Vagina (tissue), 2 donors: ENCODE data around the gene PCGF1. TPM values are rescaled to one million over a fixed set of nuclear protein-coding genes. Genes with fewer than 3 reads are reported as not detected.
A peak's percentile ranks its signal among the peaks of the same experiment; 100 is the strongest.

ENCODE experiments used
- DNase-seq, 2 donors: peaks; one replicate each; pipeline ENCODE4 v3.0.0-alpha.2; 2017; ENCODE audit errors: extremely low spot score in 2 of 2
- H3K27ac ChIP-seq: fragments of 200-600 bp; sonication (generic); one replicate; pipeline ENCODE4 v1.5.1; 2019
- H3K27me3 ChIP-seq: fragments of 200-600 bp; sonication (generic); one replicate; pipeline ENCODE4 v1.5.1; 2019
- H3K36me3 ChIP-seq, 2 donors: fragments of 200-600 bp; sonication (generic); one replicate each; pipeline ENCODE4 v1.5.1; 2017 to 2019
- H3K4me1 ChIP-seq: fragments of 200-600 bp; sonication (generic); one replicate; pipeline ENCODE4 v1.5.1; 2019
- H3K4me3 ChIP-seq, 2 donors: fragments of 200-600 bp; sonication (generic); 1 replicate in 1 of 2; 2 replicates in 1 of 2; pipeline ENCODE4 v1.5.1; 2016 to 2019
- H3K9me3 ChIP-seq: fragments of 200-600 bp; sonication (generic); one replicate; pipeline ENCODE4 v1.5.1; 2019
- CTCF ChIP-seq, 3 experiments: fragments of 450-650 bp in 2 of 3; fragments of 200-600 bp in 1 of 3; sonication (generic) in 1 of 3; IDR thresholded peaks; one replicate each; pipeline ENCODE4 v1.5.1; 2017 to 2019; ENCODE audit warnings: antibody characterized with exemption in 3 of 3, mild to moderate bottlenecking in 2 of 3, moderate library complexity in 2 of 3
- POLR2A ChIP-seq, 2 donors: fragments of 450-650 bp; IDR thresholded peaks; one replicate each; pipeline ENCODE4 v1.6.1; 2017; ENCODE audit warnings: antibody characterized with exemption in 2 of 2, mild to moderate bottlenecking in 2 of 2, moderate library complexity in 2 of 2
- POLR2AphosphoS5 ChIP-seq, 2 donors: sonication (generic); formaldehyde crosslinking; IDR thresholded peaks; one replicate each; pipeline ENCODE4 v1.9.0; 2017; ENCODE audit warnings: antibody characterized with exemption in 2 of 2, mild to moderate bottlenecking in 2 of 2, low read depth in 1 of 2; ENCODE audit not compliant: insufficient read depth in 1 of 2
- intact Hi-C: fragments of 100-400 bp; cut with DNase I; formaldehyde crosslinking; loops from one replicate; pipeline ENCODE4 v1.15.1; 2023
- total RNA-seq: library from RNA; depleted of rRNA; stranded (reverse); fragments of >200 nt; gene quantifications from one replicate; pipeline ENCODE4 v1.2.3, GENCODE V29; 2016

The PCGF1 gene
- total RNA-seq, 1 donor from 2014 or later, result 14.7 TPM

GRCh38 chr2:74551530-74551929 is 44.0 kb upstream of the PCGF1 start:
- no peak for DNase-seq
- H3K36me3 ChIP-seq, result no peaks in the 10 kb centered on the region
- no peak overlapping the region for H3K4me3 ChIP-seq
- TF ChIP-seq POLR2A (IDR thresholded peaks at IDR 0.05), result no peak
- no peak for TF ChIP-seq POLR2AphosphoS5 (IDR thresholded peaks at IDR 0.05; ENCODE audit: insufficient read depth in 1 of 2, low read depth in 1 of 2)
- TF ChIP-seq CTCF (IDR thresholded peaks at IDR 0.05), result no peak
- H3K4me1 ChIP-seq, result peaks cover 38% of the 10 kb centered on the region
- H3K27me3 ChIP-seq, result no peaks in the 10 kb centered on the region
- intact Hi-C loops, result no loop called here
- H3K27ac ChIP-seq, result no peak overlapping the region
- no peaks in the 10 kb centered on the region for H3K9me3 ChIP-seq

DNA sequence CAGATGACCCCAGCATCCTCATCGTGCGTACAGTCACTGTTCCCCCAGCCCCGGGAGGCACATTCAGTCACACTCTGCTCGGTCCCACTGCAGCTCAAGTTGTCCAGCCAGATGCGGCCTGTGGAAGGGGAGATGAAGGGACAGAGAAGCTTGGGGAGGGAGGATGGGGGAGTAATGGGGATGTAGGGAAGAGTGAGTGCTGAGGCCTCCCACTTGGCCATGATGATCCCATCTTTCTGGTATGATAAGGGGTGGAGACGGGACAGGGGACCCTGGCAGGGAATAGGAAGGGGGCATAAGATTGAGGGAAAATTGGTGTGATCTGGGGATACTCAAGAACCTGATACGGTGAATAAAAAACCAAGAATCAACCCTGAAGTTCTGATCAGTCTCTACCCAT is 42.7 kb upstream of the PCGF1 start:
- TF ChIP-seq POLR2A (IDR thresholded peaks at IDR 0.05) (no peak), POLR2AphosphoS5 (IDR thresholded peaks at IDR 0.05; ENCODE audit: insufficient read depth in 1 of 2, low read depth in 1 of 2) (no peak), CTCF (IDR thresholded peaks at IDR 0.05) (no peak)
- DNase-seq, result peak in 1 of 2 donors; percentile 58
- Histone ChIP-seq H3K27me3 (no peaks in the 10 kb centered on the region), H3K4me3 (no peak overlapping the region), H3K4me1 (peaks cover 29% of the 10 kb centered on the region), H3K36me3 (no peaks in the 10 kb centered on the region), H3K9me3 (no peaks in the 10 kb centered on the region), H3K27ac (no peak overlapping the region)
- intact Hi-C loops, result no loop called here

- Histone ChIP-seq H3K4me3 (peak overlapping the region; percentile 53 to 78), H3K4me1 (peaks cover 27% of the 10 kb centered on the region), H3K27ac (peak overlapping the region; percentile 72), H3K9me3 (no peaks in the 10 kb centered on the region), H3K36me3 (no peaks in the 10 kb centered on the region), H3K27me3 (no peaks in the 10 kb centered on the region)
- peak in 1 of 2 donors; percentile 21 for TF ChIP-seq POLR2AphosphoS5 (IDR thresholded peaks at IDR 0.05; ENCODE audit: insufficient read depth in 1 of 2, low read depth in 1 of 2)
- no peak for TF ChIP-seq CTCF (IDR thresholded peaks at IDR 0.05)
- intact Hi-C loops, result no loop called here
- no peak for DNase-seq
These were observed 41.7 kb upstream of the PCGF1 start for GRCh38 chr2:74548900-74549826.

DNA sequence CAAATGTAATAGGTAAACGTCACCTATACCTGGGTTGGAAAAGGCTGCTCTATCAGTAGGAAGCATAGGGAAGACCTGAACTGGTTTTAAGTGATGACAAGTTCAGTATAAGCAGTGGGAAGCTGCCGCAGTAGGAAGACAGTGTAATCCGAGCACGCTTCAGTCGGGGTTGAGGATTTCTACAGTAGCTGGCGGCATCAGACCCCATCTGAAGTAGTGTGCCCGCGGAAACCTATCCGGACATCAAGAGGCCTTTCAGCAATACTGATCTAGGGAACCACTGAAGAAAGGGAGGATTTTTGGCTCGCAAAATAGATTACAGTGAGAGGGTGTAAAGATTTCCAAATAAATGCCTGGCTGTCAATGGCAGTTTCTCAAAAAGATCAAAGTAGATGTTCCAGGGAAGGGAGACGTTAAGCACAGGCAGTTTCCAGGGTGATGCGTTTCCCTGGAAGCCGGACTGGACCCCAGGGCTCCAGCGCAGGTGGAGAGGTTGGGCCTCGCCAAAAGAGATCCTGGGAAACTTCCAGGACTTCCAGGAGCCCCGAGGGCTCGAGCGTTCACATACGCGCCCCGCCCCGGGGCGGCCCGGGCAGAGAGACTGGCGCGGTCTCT is 40.9 kb upstream of the PCGF1 start:
- H3K4me1 ChIP-seq, result peaks cover 24% of the 10 kb centered on the region
- H3K27ac ChIP-seq, result peak overlapping the region; percentile 72
- peak overlapping the region; percentile 53 to 78 for H3K4me3 ChIP-seq
- intact Hi-C loops, result no loop called here
- no peaks in the 10 kb centered on the region for H3K36me3 ChIP-seq
- H3K9me3 ChIP-seq, result no peaks in the 10 kb centered on the region
- H3K27me3 ChIP-seq, result no peaks in the 10 kb centered on the region
- TF ChIP-seq POLR2A (IDR thresholded peaks at IDR 0.05) (no peak), POLR2AphosphoS5 (IDR thresholded peaks at IDR 0.05; ENCODE audit: insufficient read depth in 1 of 2, low read depth in 1 of 2) (no peak), CTCF (IDR thresholded peaks at IDR 0.05) (no peak)
- DNase-seq, result no peak

DNA sequence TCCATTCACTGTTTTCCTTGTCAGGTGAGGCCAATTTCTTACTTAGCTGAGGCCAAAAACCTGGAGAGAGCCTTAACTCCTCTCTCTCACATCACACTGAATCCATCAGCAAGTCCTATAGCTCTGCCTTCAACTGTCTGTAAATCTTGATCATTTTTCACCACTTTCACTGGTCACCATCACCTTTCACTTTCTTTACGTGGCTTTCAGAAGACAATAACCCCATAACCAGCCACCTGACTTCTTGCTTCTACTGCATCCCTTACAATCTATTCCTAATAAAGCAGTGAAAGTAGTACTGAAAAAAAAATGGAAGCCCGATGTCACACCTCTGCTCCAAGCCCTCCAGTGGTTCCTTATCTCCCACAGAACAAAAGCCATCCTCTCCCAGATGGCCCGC is 38.5 kb upstream of the PCGF1 start:
- no peak for DNase-seq
- no peak overlapping the region for H3K27ac ChIP-seq
- H3K36me3 ChIP-seq, result no peaks in the 10 kb centered on the region
- no peaks in the 10 kb centered on the region for H3K27me3 ChIP-seq
- no peaks in the 10 kb centered on the region for H3K9me3 ChIP-seq
- peaks cover 10% of the 10 kb centered on the region for H3K4me1 ChIP-seq
- intact Hi-C loops, result no loop called here
- H3K4me3 ChIP-seq, result no peak overlapping the region
- TF ChIP-seq POLR2AphosphoS5 (IDR thresholded peaks at IDR 0.05; ENCODE audit: insufficient read depth in 1 of 2, low read depth in 1 of 2) (no peak), POLR2A (IDR thresholded peaks at IDR 0.05) (no peak), CTCF (IDR thresholded peaks at IDR 0.05) (no peak)
